GM21723 (cell line): ENCODE results near the gene SPON1.
"Not testable (repeated sequence)": the region's sequence is repeated elsewhere in the genome, so short reads cannot be mapped to it uniquely, and the experiment has no call there.

Experiments used
- ATAC-seq: cut with Tn5 transposase; IDR thresholded peaks from one replicate; pipeline ENCODE4 v1.9.1; 2021; ENCODE audit warnings: mild to moderate bottlenecking, moderate library complexity; ENCODE audit not compliant: unreplicated experiment

The SPON1 gene

DNA sequence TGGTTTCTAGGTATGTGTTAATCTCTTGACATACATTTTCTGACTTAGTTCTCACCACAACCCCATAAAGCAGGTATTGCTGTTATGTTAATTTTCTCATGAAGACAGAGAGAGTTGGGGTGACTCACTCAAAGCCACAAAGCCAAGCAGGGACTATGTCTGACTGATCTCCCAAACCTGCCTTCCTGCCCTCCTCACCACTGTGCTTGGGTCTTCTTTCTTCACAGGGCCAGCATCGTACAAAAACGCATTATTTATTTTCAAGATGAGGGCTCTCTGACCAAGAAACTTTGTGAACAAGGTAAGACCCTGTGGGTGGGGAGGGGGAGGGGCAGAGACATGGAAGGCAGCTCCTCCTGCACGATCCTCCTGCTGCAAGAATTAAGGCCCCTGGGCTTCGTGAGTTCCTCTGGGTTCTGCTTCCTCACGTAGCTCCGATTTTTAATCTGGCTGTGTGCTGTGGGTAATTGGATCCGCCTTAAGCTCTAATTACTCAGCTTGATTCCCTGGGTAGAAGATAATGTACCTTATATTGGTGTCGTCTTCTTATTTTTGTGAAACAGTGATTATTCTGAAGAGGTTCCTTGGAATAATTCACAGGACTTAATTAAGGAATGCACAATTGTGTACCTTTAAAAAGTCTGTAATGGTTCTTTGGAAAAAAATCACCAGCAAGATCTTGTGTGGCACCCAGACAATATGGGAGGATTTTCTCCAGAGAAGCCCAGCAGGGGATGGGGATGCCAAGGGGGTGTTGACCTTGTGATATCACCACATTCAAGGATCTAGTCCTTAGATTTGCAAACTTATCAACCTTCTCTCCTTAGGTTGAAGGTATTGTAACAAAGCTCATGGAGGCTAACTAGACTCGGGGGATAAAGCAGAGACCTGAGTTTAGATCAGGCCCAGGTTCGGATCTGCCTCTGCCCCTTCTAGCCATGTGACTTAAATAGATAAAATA, 112.9 kb downstream of the SPON1 start:
- ATAC-seq, result no peak

DNA sequence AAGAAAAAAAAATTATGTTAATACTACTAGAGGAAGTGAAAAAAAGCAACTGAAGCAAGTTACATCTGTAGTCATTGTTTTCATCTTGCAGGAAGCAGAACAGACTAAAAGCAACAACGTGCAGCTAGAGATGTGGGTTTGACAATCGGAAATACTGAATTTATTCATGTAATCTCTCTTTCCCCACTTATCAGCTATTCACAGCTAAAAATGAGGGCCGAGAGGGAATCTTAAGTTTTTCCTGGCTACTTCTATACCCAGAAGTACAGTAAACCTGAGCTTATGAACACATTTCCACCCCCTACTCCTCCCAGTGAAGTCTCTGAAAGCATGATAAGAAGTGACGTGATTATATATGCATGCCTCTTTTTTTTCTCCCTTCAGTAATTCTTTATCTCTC, 116.5 kb downstream of the SPON1 start:
- no peak for ATAC-seq

DNA sequence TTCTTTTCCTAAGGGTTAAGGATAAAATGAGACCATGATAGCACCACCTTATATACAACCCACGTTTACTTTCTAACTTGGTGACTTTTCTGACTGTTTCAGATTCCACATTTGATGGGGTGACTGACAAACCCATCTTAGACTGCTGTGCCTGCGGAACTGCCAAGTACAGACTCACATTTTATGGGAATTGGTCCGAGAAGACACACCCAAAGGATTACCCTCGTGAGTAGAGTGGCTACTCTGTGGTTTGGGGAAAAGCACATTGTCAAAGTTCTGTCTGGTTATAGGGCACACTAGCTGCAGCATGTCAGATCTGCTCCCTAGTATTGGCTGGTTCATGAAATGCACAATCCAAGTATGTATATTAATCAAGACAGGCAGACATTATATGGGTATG, 117.3 kb downstream of the SPON1 start:
- no peak for ATAC-seq

DNA sequence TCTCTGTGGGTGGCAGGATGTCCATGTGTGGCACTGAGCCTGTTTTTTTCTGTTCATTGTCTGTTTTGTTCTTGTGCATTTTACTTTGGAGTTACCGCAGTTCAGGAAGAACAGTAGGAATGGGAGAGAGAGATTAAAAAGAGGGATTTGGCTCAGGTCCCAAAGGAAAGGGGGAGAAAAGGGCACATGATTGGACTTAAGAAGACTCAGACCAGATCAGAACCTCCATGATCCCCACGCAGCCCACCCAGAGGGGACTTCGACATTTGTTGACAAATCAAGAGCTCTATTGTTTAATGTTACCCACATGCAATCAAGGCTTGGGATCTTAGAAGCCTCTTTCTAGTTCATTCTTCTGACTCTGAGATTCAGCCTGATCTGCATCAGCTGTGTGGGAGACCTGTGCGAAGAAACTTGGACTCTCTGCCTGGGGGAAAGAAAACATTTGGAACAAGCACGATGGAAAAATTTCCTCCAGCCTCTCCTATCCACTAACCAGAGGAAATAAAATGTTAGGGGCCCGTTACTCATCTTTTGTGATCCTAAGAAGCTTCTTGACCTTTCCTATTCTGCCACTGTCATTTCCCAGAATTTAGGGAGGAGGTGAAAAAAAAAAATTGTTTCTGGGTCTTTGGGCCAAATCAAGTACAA, 119.2 kb downstream of the SPON1 start:
- ATAC-seq, result no peak

DNA sequence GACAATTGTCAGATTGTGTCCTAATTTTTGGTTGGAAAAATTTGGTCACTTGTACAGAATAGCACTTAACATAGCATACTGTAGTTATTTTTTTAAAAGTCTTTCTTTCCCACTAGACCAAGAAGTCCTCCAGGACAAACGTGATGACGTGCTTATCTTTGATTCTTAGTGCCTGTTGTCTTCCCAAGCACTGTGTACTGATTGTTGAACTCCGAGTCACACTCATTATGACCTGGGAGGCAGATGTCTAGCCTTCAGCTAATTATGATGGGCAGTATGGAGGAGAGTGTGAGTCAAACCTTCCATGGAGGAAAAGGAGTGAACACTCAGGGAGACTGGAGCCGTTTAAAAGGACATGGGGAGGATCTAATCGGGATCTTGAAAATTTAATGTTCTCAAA, 119.8 kb downstream of the SPON1 start:
- no peak for ATAC-seq

DNA sequence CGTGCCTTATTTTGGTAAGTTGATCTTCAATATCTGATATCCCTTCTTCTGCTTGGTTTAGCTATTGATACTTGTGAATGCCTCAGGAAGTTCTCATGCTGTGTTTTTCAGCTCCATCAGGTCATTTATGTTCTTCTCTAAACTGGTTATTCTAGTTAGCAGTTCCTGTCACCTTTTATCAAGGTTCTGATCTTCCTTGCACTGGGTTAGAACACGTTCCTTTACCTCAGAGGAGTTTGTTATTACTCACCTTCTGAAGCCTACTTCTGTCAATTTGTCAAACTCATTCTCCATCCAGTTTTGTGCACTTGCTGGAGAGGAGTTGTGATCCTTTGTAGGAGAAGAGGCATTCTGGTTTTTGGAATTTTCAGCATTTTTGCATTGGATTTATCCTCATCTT, 126.3 kb downstream of the SPON1 start:
- ATAC-seq, result not testable (repeated sequence)

DNA sequence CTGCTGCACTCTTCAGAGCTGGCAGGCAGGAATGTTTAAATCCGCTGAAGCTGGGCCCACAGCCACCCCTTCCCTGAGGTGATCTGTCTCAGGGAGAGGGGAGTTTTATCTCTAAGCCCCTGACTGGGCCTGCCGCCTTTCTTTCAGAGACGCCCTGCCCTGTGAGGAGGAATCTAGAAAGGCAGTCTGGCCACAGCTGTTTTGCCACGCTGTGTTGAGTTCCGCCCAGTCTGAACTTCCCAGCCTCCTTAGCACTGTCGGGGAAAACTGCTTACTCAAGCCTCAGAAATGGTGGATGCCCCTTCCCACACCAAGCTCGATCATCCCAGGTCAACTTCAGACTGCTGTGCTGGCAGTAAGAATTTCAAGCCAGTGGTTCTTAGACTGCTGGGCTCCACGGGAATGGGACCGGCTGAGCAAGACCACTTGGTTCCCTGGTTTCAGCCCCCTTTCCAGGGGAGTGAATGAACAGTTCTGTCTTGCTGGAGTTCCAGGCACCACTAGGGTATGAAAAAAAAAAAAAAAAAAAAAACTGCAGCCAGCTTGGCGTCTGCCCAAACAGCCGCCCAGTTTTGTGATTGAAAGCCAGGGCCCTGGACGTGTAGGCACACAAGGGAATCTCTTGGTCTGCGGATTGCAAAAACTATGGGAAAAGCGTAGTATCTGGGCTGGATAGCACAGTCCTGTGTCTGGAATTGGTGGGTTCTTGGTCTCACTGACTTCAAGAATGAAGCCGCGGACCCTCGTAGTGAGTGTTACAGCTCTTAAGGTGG, 127.4 kb downstream of the SPON1 start:
- no peak for ATAC-seq

DNA sequence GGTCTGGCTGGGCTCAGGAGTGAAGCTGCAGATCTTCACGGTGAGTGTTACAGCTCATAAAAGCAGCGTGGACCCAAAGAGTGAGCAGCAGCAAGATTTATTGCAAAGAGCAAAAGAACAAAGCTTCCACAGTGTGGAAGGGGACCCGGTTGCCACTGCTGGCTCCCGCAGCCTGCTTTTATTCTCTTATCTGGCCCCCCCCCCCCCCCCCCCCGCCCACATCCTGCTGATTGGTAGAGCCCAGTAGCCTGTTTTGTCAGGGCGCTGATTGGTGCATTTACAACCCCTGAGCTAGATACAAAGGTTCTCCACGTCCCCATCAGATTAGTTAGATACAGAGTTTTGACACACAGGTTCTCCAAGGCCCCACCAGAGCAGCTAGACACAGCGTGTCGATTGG, 128.1 kb downstream of the SPON1 start:
- not testable (repeated sequence) for ATAC-seq

DNA sequence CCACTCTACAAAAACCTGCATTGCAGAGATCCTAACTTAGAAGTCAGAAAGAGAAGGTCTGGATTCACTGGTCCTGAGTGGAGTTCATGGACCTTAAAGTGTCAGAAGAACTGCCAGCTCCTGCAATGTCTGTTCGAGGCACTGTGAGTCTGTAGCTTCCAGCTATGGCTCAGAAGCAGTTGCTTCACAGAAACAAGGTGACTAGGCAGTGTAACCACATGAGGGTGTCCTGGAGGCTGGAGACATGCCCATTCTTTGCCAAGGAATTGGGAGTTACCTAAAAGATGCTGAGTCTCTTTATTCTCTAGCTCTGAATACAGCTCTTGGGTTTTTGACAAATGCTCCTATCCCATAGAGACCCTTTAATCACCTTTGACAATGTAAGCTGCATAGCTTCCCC, 130.5 kb downstream of the SPON1 start:
- no peak for ATAC-seq

DNA sequence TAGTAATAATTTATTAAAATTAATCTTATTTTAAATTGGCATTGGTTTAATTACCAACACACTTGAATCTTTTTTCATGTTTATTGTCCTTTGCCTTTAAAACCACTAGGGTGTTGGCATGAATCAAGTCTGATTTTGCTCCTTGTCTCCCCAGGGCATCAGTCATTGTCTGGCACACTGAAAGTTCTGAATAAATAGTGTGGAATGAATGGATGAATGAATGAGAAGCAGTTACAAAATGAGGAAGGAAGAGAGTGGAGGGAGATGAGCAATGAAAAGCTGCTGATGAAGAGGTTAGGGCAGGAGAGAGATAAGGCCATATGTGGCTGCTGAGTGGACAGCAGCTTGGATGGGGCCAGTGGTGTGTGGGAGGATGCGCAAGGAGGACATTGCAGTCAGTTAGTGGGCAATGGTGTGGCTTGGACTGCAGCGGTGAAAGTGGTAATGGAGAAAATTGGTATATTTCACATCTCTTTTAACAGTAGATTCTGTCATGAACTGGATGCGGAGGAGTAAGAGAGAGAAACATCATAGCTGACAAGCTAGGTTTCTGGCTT, 132.0 kb downstream of the SPON1 start:
- no peak for ATAC-seq

DNA sequence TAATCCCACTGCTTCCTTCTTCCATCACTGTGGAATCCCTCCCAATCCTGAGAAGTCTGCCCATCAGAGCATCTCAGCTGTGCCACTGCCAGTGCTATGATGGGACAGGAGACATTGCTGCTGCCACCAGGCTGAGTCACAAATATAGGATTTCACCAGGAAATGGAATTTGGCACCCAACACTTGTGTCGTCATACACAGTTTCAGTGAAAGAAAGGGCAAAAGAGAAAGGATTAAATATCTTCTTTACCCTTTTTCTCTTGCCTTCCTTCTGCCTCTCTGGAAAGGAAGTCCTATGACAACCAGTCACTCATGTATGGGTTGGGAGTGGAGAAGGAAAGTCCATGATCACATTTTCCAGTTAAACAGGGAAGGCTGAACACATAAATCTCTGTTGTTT, 133.4 kb downstream of the SPON1 start:
- ATAC-seq, result no peak

DNA sequence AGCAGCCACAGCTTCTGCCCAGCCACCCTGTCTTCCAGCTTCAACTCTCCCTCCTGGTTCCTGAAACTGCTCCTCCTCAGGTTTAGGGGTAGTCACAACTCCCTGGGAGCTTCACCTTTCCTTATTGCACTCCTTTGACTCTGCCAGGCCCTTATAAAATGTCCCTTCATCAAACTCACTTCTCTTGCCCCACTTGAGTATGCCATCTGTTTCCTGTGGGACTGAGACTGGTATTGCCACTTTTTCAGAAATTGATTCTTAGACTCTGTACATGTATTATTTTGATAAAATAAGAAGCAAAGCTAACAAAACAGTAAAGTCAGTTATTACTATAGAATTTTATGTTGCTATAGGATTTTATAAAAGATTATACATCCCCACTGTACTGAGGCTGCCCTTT, 134.1 kb downstream of the SPON1 start:
- no peak for ATAC-seq

DNA sequence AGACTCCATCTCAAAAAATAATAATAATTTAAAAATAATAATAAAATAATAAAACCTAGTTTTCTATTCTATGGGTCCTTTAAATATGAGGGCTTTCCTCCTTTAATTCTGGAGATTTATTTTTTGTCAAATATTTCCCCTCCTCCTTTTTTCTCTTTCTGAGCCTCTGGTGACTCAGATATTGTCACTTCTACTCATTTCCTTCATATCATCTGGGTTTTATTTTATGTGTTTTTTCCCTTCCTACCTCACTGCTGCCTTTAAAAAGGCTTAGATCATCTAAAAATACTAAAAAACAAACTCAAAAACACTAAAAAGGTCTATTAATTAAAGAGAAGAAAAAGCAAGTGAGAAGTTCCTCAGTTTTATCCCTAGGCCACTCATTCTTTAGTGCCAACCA, 138.9 kb downstream of the SPON1 start:
- ATAC-seq, result no peak

DNA sequence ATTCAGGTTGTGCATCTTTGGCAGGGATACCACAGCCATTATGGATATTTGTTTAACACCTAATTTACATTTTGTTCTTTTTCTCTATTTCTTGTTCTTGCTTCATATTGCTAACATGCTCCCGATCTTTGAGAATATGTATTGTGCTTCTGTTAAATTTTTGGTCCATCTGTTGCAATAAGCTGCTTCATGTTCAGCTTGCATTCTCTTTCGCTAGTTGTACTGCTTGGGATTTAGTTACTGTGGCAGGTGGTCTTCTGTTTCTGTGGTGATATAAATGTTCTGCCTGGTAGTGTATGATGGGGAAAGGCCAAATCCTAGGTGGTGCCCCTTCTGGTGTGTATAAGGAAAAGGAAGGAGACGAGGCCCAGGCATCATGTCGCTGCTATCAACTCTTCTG, 140.2 kb downstream of the SPON1 start:
- ATAC-seq, result no peak

DNA sequence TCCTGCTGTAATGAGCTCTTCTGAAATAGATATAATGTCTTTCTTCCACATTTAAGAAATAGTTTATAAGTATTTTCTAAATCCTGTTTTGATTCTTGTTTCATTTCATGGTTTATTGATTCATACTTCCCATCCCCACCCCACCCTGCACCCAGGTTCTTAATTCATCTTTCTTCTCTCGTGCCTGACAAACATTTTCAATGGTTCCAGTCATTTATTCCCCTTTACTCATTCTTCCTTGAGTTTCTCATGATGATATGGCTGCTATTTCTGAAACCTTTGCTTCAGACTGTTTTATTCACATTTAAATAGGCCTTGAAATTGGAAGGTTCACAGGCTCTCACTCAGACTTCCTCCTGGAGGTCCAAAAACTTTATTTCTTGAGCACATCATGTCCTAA, 142.9 kb downstream of the SPON1 start:
- no peak for ATAC-seq

DNA sequence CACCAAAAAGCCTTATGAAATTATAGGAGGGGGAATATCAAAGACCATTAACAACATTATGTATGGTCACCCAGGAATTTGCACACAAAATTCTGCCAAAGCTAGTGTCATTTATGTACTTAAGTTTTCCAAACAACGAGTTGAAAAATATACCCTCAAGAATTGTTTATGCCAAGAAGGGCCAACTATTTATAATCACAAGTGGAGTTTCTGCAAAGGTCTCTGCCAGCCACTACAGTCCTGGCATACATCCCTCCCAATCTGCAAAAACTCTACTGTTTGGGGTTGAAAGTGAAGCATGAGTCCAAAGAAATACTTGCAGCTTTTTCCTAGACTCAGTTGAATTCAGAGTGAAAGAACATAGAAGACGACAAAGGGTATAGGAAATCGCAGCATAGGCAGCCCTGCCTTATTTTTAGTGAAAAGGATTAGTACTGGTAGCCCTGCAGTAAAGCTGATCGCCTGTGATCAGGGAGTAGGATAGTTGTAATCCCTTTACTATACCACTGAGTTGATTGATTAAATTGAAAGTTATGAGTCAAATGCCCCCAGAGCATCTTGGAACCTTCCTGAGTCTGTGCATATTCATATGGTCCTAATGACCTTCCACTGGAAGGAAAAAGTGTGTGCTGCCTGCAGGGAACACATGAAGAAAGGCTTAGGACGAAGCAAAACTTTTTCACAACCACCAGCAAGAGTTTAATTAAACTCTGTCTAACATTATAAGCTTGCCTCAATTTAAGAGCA, 144.0 kb downstream of the SPON1 start:
- no peak for ATAC-seq

DNA sequence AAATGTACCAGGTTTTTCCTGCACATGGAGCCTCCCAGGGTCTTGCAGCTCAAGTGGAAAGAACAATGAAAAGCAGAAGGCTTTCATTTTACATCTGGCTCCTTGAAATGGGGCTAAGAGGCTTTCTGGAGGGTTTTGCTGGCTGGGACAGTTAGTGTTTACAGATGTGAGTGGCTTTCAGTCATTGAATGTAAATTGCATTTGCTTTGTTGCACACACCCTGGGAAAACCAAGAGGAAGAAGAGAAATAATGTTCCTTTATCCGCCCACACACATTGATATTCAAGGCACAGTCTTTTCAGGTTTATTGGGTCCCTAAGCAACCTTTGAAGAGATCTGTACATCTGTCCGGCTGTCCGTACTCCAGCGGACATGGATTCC, 144.5 kb downstream of the SPON1 start:
- no peak for ATAC-seq

DNA sequence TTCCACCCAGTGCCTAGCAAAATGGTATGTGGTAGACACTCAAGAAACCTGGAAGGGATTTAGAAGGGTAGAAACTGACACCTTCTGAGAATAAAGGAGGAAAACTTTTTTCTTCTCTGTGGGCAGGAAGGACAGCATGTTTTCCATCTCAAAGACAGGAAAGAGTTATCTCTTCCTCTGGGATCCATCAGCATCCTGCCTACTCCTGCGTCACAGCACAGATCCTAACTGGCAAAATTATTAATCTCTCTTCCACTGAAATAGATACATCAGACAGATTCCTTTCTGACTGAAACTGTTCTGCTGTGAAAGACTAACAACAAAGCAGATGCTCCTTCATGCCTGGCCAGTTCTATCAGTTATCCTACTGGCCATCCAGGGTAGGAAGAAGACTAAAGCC, 147.2 kb downstream of the SPON1 start:
- ATAC-seq, result no peak

DNA sequence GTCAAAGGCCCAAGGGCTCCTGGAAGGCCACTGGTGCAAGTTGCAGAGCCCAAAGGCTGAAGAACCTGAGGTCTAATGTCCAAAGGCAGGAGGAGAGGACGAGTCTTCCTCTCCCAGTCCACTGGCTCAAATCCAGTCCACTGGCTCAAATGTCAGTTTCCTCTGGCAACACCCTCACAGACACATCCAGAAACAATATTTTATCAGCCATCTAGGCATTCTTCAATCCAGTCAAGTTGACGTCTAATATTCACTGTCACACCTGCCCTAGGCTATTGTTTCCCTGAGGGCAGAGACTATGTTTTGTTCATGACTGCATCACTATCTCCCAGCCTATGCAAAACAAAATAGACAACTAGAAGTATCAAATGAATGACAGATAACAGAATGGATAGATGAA, 148.1 kb downstream of the SPON1 start:
- ATAC-seq, result no peak

DNA sequence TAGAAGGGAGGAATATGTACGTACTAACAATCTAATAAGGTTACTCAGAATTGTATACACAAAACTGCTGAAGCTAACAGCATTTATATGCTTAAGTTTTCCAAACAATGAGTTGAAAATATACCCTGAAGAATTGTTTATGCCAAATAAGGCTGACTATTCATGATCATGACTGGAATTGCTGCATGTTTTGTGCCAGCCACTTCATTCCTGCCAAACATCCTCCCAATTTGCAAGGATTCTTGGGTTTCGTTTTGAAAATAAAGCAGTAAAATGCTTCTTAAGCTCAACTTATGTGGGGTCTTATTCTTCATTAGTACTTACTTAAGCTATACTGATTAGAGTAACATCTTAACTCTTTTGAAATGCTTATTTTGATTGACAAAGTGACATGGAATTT, 149.0 kb downstream of the SPON1 start:
- ATAC-seq, result no peak

DNA sequence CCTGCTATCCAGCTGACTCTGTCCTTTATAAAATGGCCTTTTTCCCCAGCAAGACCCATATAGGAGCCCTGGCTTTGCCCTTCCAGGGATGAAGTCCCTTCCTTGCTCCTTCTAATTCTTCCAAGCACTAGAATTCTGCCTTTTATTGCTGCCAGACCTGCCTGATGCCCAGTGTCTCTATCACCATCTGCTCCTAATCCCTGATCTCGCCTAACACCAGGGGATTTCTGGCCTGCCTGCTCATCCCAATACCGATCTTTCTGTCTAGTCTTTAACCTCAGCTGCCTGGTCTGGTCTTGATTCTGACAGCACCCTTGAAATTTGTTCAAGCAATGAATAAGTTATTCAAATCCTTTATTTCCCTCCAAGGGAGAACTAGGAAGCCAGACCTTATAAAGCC, 150.2 kb downstream of the SPON1 start:
- ATAC-seq, result no peak
